HG02885 (cell line): Measurements from ENCODE around the gene SIRPB2.

Experiments used
- ATAC-seq: cut with Tn5 transposase; IDR thresholded peaks from one replicate; pipeline ENCODE4 v1.9.1; 2021; ENCODE audit warnings: mild to moderate bottlenecking; ENCODE audit not compliant: unreplicated experiment, poor library complexity

Gene SIRPB2

DNA sequence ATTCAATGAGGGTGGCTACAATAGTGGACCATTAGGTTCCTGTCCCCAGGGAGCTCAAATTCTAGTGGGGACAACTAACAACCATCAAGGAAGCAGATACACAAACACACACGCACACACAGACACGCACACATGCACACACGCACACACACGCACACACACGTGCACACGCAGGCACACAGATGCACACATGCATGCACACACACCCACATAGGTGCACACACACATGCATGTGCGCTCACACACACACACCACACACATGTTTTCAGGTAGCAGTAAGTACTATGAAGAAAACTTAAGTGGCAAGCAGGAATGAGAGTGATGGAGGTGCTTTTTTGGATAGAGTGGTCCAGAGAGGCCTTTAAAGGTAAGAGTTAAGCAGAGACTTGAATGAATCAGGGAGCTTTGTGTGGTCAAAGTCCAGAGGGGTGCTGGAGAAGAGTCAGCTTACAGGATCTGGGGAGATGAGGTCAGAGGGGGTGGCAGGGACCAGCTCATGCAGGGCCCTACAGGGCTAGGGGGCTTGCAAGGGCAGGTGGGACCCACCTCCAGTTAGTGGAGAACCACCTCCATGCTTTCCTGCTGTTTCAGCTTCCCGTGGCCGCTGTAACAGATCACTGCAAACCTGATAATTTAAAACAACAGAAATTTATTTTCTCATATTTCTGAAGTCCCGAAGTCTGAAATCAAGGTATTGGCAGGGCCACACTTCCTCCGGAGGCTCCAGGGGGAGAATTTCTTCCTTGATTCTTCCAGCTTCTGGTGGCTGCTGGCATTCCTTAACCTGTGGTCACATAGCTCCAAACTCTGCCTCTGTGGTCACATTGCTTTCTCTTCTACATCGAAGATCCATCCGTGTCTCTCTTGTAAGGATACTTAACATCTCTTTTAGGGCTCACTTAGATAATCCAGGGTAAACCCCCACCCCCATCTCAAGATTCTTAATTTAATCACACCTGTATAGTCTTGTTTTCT, 17.7 kb downstream of the SIRPB2 start:
- ATAC-seq, result no peak

DNA sequence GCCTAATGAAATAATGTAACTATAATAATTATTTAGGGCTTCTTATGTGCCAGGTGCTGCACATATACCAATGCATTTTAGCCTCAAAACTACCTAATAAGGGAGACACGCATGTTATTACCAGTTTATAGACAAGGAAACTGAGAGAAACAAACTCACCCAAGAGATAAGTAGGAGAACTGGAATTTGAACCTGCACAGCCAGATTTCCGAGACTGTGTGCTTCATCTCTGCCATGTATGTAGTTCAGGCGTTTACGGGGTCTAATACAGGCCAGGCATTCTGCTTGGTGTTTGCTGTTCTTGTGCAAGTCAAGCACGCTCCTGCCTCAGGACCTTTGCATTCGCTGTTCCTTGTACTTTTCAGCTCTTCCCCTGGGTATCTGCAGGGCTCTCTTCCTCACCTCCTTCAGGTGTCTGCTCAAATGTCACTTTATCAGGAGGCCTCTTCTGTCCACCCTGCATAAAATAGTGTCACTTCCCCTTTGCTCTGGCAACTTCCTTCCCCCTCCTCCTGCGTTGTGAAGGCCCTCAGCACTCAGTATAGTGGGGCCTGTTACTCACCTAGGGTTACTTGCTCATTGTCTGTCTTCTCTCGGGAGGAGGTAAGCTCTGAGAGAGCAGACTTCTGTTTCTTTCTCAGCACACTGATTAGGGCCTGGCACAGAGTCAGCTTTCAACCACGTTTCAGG, 18.5 kb downstream of the SIRPB2 start:
- ATAC-seq, result no peak

DNA sequence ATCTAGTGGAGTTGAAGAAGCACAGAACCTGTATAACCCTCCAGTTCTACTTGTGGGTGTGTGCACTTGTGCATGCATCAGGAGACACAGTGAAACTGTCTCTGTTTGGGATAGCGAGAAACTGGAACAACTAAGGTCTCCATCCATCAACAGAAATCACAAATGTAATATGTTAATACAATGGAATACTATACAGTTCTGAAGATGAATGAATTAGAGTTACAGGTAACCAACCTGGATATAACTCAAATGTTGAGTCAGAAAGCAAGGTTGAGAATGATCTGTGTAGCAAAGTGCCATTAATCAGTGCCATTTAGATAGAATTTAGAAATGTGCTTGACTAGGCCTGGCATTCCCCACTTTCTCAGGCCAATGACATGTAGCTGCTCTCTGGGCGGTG, 20.0 kb downstream of the SIRPB2 start:
- ATAC-seq, result no peak

DNA sequence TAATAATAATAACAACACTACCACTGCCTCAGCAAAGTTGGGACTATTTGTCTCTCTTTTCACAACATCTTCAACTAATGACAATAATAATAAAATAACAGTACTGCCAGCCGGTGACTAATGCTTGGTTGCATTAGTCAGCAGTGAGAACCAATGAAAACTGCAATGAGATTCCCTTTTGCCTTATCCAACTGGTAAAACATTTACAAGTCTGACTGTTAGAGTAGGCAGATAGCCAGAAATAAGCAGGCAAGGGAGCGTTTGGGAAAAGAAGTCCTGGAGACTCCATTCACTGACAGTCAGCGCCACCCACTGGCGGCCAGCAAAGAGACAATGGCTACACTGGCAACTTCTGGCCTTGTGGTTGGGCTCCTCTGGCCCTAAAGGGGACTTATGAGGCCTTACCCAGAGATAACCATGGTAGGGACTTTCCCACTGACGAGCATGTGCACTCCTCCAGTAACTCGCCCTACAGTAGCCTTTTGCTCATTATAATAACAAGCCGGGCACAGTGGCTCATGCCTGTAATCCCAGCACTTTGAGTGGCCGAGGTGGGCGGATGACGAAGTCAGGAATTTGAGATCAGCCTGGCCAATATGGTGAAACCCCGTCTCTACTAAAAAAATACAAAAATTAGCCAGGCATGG, 21.2 kb downstream of the SIRPB2 start:
- ATAC-seq, result peak; percentile 34

DNA sequence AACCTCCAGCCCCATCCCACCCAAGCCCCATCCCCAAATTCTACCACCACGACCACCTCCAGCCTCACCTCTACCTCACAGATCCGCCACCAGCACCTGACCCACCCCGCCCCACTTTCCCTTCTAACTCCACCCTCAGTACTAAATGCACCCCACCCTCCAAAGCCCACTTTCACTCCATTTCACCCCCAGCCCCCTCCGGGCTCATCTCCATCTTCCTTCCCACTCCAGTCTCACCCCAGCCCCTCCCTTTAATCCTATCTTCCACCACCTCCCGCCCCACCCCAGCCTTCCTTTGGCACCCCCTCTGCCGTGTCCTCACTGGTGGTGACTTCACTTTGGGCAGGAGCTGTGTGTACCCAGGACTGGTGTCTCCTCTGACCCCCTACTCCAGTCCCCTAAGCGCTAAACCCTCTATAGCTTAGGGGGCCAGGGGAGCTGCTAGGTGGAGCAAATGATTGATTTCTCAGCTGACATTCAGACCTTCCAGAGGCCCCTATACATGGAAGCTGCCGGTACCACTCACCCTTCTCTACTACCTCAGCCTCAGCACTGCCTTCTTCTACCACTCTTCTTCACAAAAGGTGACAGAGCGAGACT, 21.8 kb downstream of the SIRPB2 start:
- ATAC-seq, result no peak

DNA sequence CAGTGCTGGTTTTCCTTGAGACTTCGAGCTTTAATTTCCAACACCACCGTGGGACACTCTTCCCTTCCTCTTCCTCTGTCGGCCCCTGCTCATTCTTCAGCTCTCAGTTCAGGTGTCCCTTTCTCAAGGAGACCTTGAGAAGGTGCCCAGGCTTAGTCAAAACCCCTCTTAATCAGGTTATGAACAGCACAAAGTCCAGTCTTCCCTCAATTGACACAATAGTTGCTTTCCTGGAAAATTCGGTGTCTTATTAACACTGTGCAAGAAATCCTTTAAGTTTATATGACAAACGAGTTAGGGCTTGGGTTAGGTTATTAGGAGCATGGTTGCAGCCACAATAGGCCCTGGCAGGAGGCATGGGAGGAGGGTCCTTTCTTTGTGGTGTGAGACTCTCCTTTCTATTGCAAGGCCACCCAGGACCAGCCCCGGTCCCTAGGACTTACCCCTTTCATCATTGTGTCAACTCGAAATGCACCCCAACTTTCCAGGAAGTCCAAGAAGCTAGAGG, 23.0 kb downstream of the SIRPB2 start:
- no peak for ATAC-seq

DNA sequence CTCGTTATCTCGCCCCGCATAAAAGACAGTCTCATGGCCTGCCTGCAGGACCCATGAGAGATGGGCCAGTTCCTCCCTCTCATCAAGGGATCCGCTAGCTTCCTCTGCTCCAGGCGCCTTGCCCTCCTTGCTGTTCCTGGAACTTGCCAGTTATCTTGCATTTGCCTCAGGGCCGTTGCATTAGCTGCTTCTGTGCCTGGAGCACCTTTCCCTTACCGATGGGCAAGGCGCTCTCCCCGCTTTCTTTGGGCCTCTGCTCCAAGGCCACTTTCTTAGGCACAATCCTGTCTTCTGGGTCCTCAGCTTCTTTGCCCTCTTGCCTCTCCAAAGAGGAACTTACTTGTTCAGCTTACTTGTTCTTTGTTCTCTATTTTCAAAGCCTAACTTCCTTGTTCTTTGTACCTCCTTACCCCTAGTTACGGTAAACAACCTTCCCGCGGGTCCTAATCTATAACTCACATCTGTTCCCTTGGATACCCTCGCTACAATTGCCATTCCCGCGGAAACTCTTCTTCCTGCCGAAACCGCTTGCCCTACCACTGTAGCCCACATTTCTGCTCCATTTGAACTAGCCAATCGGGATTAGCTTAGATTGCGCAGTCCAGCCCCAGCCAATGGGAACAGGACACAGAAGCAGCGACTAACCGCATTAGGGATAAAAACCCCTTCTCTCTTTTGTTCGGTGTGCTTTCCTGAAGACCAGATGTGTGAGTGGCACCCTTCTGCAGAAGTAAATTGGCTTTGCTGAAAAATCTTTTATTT, 23.7 kb downstream of the SIRPB2 start:
- no peak for ATAC-seq

DNA sequence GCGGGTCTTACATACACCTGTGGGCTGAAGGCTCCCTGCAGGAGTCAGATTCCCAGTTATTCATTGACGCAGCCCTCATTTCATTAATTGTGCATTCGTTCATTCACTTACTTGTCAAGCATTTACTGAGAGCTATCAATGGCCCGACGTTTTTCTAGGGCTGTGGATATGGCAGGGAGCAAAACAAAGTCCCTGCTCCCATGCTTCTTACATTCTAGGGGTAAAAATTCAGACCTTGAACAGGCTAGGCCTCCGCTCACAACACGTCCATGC, 24.2 kb downstream of the SIRPB2 start:
- ATAC-seq, result no peak

DNA sequence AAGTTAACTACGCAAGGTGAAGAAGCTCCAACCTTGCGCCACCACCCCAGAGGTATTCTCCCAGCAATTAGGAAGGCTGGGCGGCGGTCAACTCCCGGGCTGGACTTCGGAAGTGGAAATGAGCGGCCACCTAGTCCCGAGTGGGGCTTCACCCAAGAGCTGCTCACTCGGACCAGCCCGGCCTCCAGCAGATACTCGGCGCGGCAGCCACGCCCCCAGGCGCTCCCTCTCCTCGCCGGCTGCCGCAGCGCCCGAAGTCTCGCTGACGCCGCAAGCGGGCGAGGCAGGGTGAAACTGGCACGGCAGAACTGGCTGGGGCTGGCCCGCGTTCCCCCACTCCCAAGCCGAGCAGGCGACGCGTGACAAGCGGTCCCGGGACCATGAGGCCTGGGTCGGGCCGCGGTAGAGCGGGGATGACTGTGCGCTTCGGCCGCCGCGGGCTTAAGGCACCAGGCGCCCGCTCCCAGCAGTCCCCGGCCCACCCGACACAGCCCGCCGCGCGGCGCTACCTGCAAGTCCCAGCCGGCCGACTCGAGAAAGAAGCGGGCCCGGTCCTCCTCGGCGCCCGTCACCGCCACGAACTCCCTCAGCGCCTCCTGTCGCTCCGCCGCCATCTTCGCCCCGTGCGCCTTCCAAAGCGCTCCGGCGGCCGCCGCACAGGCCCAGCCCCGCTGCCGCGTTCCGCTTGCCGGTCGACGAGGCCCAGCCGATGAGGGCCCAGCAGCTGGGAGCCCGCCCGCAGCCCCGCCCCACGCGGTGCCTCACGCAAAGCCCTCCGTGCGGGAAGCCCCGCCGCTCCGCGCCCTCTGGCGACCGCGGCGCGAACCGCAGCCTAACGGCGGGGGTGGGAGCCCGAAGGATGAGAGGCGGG, 24.8 kb downstream of the SIRPB2 start, which contains the start of gene NSFL1C:
Gene NSFL1C, minus strand, starts transcription at position 639 of the 871 bp plus-strand sequence. Its CDS starts 25 bp downstream, at position 614.
- ATAC-seq, result peak; percentile 91

DNA sequence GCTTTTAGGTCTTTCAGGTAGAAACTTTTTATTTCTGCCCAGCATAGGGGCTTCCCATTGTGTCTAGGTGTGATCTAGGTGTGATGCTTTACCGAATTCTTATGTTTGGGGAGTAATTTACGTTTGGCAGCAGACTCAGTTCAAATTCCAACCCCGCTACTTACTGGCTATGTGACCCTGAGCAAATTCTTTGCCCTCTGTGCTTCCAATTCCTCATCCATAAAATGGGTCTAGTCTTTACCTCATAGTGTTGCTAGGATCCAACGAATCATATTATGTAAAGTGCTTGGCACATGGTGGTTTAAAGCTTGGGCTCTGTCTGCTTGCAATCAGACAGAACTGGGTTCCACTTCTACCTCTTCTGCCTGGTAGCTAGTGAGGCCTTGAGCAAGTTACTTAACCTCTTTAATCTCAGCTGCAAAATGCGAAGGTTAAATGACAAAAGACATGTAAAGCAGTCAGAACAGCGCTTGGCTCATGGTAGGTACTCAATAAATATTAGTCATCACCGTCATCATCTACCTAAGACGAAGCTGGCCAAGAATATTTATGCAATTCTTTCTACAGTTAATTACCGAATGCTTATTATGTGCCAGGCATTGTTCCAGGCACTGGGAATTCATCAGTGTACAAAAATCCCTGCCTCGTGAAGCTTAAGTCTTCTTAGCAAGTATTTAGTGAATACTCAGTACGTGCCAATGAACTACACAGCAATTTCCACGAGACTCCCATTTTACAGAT, 25.6 kb downstream of the SIRPB2 start:
- no peak for ATAC-seq

DNA sequence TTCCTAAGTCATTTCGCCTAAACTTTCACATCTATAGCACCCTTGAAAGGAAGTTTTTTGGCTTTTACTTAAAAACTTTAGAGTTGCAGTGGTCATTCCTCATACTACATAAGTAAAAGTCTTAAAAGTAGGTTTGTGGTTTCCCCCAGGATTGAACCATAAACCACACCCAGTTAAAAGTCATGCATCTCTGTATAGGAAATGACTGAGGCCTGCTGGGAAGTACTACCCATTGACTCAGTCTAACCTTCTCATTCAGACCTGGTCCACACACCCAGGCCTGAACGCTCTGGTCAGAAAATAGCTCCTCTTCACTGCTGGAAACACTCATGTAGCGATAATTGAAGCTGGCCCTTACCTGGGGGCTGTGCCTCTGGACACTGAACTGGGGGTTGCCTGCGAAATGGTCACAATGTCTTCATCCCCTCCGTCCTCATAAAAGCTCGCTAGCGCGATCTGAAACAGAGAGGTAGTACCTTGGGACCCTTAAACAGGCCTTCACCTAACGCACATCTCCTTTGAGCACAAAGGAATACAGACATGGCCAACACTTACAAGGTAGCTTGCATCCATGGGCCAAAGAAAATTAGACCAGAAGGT, 27.1 kb downstream of the SIRPB2 start:
- ATAC-seq, result no peak

DNA sequence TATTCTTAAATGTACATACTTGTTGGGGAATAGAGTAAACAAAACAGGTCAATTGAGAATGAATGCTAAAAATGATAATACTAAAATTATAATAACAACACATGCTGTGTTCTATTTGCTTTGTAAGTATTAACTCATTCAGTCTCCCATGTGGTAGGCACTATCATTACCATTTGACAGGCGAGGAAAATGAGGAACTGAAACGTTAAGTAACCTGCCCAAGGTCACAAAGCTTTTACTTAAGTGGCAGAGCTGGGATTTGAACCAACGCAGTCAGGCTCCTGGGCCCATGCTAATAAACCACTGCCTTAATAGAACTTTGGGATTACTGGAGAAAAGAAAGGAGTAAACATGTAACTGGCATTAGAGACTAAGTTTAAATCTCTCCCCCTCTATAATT, 28.4 kb downstream of the SIRPB2 start:
- ATAC-seq, result no peak

DNA sequence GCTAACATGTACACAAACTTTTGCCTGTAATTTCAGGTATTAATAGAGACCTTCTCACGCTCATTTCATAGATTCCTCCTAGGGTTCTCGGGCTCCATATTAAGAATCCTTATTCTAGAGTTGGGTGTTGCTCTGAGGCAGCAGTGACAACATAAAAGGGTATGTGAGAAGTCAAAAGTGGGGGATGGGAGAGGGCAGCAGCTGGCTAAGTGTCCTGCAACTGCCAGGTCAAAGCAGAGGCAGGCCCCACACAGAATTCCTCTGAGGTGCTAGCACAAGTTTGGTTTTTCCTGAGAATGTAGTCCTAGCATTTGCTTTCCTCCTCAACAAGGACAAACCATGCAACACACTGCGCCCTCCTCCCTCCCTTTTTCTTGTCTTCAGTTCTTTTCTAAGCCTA, 29.2 kb downstream of the SIRPB2 start:
- ATAC-seq, result no peak

DNA sequence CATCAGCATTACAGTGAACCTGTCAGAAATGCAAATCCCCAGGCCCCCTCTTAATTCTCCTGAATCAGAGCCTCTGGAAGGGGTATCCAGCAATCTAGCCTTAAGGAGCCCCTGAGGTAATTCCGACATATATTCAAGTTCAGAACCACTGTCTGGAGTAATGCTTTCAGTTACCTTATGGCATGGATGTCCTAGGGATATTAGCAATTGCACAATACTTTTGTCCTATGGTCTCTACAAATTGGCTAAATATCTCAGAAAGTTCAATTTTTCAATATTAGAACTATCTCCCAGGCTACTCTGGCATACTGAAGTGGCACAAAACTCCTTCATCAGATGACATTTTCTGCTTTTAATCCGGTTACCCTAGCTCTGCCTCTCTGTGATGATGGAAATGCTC, 30.9 kb downstream of the SIRPB2 start:
- no peak for ATAC-seq

DNA sequence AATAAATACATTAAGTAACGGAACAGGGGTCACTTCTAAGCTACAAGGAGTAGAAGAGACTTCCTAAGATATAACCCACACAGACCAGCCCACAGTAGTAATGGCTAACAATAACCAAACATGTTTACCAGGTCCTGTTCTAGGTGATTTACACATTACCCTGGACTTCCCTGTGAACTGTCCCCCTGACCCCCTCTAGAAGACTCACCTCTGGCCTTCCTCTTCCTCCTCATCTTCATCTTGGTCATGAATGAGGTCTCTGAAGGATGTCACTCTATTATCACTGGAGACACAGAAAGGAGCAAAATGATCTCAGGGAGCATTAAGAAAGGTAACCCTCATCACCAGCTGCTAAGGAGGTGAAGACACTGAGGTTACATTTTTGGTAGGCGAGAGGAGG, 33.2 kb downstream of the SIRPB2 start:
- ATAC-seq, result no peak

DNA sequence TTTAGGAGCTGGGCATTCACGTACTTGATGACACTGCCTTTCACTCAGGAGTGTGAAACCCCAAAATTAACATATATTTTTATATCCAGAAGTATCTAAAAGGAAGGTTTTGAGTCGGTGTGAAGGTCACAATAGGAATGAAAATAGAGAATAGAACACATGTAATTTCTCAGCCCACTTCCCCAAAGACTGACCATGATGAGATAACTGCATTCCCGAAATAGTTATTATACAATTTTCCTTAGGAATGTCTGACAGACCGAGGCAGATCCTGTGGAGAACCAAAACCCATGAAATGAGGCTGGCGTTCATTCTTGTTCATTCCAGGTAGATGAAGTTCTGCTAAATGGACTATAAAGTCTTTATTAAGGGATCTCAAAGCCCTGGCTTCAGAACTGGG, 34.9 kb downstream of the SIRPB2 start:
- ATAC-seq, result no peak

DNA sequence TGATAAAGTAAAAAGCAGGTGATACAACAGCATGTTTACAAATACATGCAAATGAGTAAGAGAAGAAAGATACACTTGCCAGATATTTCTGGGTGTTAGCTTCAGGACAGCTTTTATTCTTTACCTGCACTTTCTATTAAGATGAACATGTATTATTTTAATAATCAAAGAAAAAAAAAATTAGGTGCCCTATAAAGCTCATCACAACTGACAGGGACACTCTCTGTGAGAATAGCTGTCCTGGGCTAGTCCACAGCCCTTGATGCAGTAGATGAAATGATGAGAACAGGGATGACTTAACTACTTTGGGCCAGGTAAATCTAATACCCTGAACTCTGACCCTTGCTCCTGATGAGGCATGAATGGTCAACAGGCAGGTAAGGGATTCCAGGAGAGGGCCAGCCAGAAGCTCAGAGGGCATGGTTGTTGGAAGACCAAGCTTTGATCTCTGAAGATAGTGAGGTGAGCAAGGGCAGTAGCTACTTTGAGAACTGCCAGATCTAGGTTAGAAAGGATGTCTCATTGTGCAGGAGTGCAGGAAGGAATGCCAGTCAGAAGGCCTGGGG, 40.2 kb downstream of the SIRPB2 start:
- ATAC-seq, result no peak

DNA sequence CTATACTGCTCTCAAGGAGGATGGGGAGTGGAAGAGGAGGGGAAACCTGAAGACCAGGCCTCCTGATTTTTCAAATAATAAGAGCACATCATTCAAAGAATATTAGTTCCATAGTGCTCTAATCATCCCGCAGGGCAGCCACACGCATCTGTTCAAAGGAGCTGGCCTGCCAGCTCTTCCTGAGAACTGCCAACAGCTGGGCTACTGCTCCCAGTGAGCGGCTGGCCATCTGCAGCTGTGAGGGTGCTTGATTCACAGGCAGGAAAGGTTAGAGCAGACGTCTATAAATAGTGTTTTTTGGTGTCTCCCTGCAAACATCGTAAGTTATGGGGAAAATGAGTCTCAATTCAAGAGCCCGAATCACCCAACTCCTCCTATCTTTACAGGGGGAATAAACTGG, 41.9 kb downstream of the SIRPB2 start:
- ATAC-seq, result no peak
